Liver (tissue), 1 donor: ENCODE measurements around the gene DEDD2.

Experiments
- FOXA1 ChIP-seq: IDR thresholded peaks from 2 replicates; pipeline ENCODE4 v1.6.1; 2016; ENCODE audit warnings: antibody characterized with exemption
- TF ChIP-seq, protein P1 (sequence below): IDR thresholded peaks from 2 replicates; pipeline ENCODE4 v1.6.1; 2016; ENCODE audit warnings: antibody characterized with exemption, mild to moderate bottlenecking

DNA sequence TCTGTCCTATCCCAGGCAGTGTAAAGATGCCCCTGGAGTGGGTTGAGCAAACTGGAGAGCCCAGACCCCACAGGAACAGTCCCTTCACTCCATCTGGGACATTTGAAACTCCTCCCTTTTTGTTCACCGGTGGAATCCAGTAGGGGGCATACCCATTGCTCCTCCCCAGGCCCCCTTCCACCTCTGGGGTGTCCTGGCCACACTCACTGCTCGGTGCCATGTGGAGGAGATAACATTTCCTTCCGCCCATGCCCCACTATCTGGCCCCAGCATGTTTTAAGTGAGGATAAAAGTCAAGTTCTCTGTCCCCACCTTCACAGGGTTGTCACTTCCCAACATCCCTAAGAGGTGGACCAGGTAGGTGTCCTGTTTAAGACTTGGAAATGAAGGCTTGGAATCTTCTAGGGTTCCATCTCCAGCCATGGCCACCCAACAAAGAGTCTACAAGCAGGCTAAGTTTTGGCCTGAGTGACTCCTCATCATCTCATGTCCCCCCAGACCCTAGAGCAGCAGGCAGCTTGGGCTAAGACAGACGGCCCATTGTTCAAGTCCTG lies 11.9 kb upstream of the DEDD2 start:
- TF ChIP-seq, protein P1, sequence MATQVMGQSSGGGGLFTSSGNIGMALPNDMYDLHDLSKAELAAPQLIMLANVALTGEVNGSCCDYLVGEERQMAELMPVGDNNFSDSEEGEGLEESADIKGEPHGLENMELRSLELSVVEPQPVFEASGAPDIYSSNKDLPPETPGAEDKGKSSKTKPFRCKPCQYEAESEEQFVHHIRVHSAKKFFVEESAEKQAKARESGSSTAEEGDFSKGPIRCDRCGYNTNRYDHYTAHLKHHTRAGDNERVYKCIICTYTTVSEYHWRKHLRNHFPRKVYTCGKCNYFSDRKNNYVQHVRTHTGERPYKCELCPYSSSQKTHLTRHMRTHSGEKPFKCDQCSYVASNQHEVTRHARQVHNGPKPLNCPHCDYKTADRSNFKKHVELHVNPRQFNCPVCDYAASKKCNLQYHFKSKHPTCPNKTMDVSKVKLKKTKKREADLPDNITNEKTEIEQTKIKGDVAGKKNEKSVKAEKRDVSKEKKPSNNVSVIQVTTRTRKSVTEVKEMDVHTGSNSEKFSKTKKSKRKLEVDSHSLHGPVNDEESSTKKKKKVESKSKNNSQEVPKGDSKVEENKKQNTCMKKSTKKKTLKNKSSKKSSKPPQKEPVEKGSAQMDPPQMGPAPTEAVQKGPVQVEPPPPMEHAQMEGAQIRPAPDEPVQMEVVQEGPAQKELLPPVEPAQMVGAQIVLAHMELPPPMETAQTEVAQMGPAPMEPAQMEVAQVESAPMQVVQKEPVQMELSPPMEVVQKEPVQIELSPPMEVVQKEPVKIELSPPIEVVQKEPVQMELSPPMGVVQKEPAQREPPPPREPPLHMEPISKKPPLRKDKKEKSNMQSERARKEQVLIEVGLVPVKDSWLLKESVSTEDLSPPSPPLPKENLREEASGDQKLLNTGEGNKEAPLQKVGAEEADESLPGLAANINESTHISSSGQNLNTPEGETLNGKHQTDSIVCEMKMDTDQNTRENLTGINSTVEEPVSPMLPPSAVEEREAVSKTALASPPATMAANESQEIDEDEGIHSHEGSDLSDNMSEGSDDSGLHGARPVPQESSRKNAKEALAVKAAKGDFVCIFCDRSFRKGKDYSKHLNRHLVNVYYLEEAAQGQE = no peak
- TF ChIP-seq FOXA1 = no peak
